Measurements from ENCODE around the gene DSCAM. TPM values are rescaled to one million over a fixed set of nuclear protein-coding genes. Genes with fewer than 3 reads are reported as not detected.

Gene DSCAM
- total RNA-seq, 1 donor from 2014 or later, result not detected

- H3K4me3 ChIP-seq, result no peak overlapping the region
- H3K27ac ChIP-seq, result no peak overlapping the region
- no peaks in the 10 kb centered on the region for H3K4me1 ChIP-seq
- TF ChIP-seq, protein P1, sequence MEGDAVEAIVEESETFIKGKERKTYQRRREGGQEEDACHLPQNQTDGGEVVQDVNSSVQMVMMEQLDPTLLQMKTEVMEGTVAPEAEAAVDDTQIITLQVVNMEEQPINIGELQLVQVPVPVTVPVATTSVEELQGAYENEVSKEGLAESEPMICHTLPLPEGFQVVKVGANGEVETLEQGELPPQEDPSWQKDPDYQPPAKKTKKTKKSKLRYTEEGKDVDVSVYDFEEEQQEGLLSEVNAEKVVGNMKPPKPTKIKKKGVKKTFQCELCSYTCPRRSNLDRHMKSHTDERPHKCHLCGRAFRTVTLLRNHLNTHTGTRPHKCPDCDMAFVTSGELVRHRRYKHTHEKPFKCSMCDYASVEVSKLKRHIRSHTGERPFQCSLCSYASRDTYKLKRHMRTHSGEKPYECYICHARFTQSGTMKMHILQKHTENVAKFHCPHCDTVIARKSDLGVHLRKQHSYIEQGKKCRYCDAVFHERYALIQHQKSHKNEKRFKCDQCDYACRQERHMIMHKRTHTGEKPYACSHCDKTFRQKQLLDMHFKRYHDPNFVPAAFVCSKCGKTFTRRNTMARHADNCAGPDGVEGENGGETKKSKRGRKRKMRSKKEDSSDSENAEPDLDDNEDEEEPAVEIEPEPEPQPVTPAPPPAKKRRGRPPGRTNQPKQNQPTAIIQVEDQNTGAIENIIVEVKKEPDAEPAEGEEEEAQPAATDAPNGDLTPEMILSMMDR (IDR thresholded peaks at IDR 0.05), result no peak
- intact Hi-C loops (cut with DNase I), result loop anchor here (2.0 kb wide), 1 partner anchor 62 kb away; no protein-coding TSS in a partner anchor
- H3K27me3 ChIP-seq, result no peaks in the 10 kb centered on the region
- H3K9me3 ChIP-seq, result no peaks in the 10 kb centered on the region
- H3K36me3 ChIP-seq, result no peaks in the 10 kb centered on the region
- DNase-seq (ENCODE audit: low spot score in 2 of 2), result no peak
Measured at GRCh38 chr21:40117236-40117635, 729.7 kb downstream of the DSCAM start.

DNA sequence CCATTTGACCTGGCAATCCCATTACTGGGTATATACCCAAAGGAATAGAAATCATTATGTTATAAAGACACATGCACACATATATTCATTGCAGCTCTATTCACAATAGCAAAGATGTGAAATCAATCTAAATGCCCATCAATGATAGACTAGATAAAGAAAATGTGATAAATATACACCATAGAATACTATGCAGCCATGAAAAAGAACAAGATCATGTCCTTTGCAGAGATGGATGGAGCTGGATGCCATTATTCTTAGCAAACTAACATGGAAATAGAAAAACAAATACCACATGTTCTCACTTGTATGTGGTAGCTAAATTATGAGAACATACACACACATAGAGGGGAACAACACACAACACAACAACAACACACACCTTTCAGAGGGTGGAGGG, 731.2 kb downstream of the DSCAM start:
- H3K27me3 ChIP-seq, result no peaks in the 10 kb centered on the region
- H3K27ac ChIP-seq, result no peak overlapping the region
- H3K4me3 ChIP-seq, result no peak overlapping the region
- DNase-seq (ENCODE audit: low spot score in 2 of 2), result no peak
- intact Hi-C loops (cut with DNase I), result loop anchor here (2.0 kb wide), 1 partner anchor 61 kb away; no protein-coding TSS in a partner anchor
- H3K4me1 ChIP-seq, result no peaks in the 10 kb centered on the region
- H3K36me3 ChIP-seq, result no peaks in the 10 kb centered on the region
- TF ChIP-seq, protein P1 (IDR thresholded peaks at IDR 0.05), result no peak
- no peaks in the 10 kb centered on the region for H3K9me3 ChIP-seq

DNA sequence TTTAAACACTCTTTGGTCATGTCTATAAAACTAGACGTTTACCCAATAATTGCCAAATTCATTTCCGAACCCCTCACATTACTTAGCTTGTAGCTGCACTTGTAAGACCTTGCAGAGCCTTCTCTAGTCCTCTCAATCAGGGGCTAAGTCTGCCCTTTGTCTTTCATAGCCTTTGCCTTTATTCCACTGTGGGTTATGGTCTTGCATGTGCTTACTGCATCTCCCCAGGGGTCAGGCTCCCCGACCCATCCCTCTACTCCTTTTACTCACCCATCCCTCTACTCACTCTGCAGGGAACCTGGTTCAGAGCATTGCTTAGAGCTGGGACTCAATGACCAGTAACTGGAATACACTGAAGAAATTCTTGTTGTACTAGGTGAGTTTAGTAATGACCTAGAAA, 744.3 kb downstream of the DSCAM start:
- TF ChIP-seq, protein P1 (IDR thresholded peaks at IDR 0.05), result no peak

GRCh38 chr21:40099809-40100208, 747.1 kb downstream of the DSCAM start:
- no peak overlapping the region for H3K27ac ChIP-seq
- H3K4me1 ChIP-seq, result no peaks in the 10 kb centered on the region
- no peak for DNase-seq (ENCODE audit: low spot score in 2 of 2)
- H3K4me3 ChIP-seq, result no peak overlapping the region
- H3K9me3 ChIP-seq, result no peaks in the 10 kb centered on the region
- H3K27me3 ChIP-seq, result no peaks in the 10 kb centered on the region
- intact Hi-C loops (cut with DNase I), result no loop called here
- TF ChIP-seq, protein P1 (IDR thresholded peaks at IDR 0.05), result no peak
- H3K36me3 ChIP-seq, result no peaks in the 10 kb centered on the region

More for the DNA sequence above, 744.3 kb downstream of the DSCAM start:
- H3K9me3 ChIP-seq, result no peaks in the 10 kb centered on the region
- H3K36me3 ChIP-seq, result no peaks in the 10 kb centered on the region
- no peaks in the 10 kb centered on the region for H3K27me3 ChIP-seq
- no peak for DNase-seq (ENCODE audit: low spot score in 2 of 2)
- H3K27ac ChIP-seq, result no peak overlapping the region
- H3K4me1 ChIP-seq, result no peaks in the 10 kb centered on the region
- intact Hi-C loops (cut with DNase I), result no loop called here
- H3K4me3 ChIP-seq, result no peak overlapping the region

- intact Hi-C loops (cut with DNase I), result no loop called here
- no peak overlapping the region for H3K27ac ChIP-seq
- no peak for DNase-seq (ENCODE audit: low spot score in 2 of 2)
- no peaks in the 10 kb centered on the region for H3K36me3 ChIP-seq
- H3K9me3 ChIP-seq, result no peaks in the 10 kb centered on the region
- H3K4me3 ChIP-seq, result no peak overlapping the region
- H3K27me3 ChIP-seq, result no peaks in the 10 kb centered on the region
- TF ChIP-seq, protein P1 (IDR thresholded peaks at IDR 0.05), result no peak
- H3K4me1 ChIP-seq, result no peaks in the 10 kb centered on the region
Measured at GRCh38 chr21:40095477-40095876, 751.5 kb downstream of the DSCAM start.

GRCh38 chr21:40080385-40080784, 766.6 kb downstream of the DSCAM start:
- Histone ChIP-seq H3K27ac (no peak overlapping the region), H3K9me3 (no peaks in the 10 kb centered on the region), H3K4me3 (no peak overlapping the region), H3K27me3 (no peaks in the 10 kb centered on the region), H3K4me1 (no peaks in the 10 kb centered on the region), H3K36me3 (no peaks in the 10 kb centered on the region)
- intact Hi-C loops (cut with DNase I), result no loop called here
- DNase-seq (ENCODE audit: low spot score in 2 of 2), result no peak
- TF ChIP-seq, protein P1 (IDR thresholded peaks at IDR 0.05), result no peak
